ENCODE results near the gene KNOP1. TPM values are rescaled to one million over a fixed set of nuclear protein-coding genes. Genes with fewer than 3 reads are reported as not detected.

The KNOP1 gene
- total RNA-seq, 1 donor: 10.1 TPM

GRCh38 chr16:19660432-19660831 is 57.6 kb downstream of the KNOP1 start:
- H3K4me2 ChIP-seq (ENCODE audit: insufficient read depth, low read length): no peak overlapping the region
- H3K9me3 ChIP-seq (ENCODE audit: low read depth, low read length): no peaks in the 10 kb centered on the region
- H3K27me3 ChIP-seq (ENCODE audit: insufficient read depth, low read length): no peaks in the 10 kb centered on the region
- no peak overlapping the region for H3K27ac ChIP-seq (ENCODE audit: low read depth, low read length)
- no peaks in the 10 kb centered on the region for H4K20me1 ChIP-seq (ENCODE audit: insufficient read depth, low read length)
- H3K4me1 ChIP-seq (ENCODE audit: insufficient read depth, low read length): no peaks in the 10 kb centered on the region
- no peak for TF ChIP-seq CTCF (IDR thresholded peaks at IDR 0.05; ENCODE audit: extremely low read depth, low read depth, low read length)
- peaks cover 4% of the 10 kb centered on the region for H3K36me3 ChIP-seq (ENCODE audit: insufficient read depth, low read length)
- no peak overlapping the region for H3K4me3 ChIP-seq (ENCODE audit: insufficient read depth, low read length)
- no peak overlapping the region for H2AFZ ChIP-seq (ENCODE audit: low read length)
- no peak for DNase-seq (ENCODE audit: insufficient read length, low spot score, missing footprints)
- no peaks in the 10 kb centered on the region for H3K79me2 ChIP-seq (ENCODE audit: insufficient read depth, low read length)

- DNase-seq (ENCODE audit: insufficient read length, low spot score, missing footprints): no peak
- no peak overlapping the region for H3K4me2 ChIP-seq (ENCODE audit: insufficient read depth, low read length)
- TF ChIP-seq CTCF (IDR thresholded peaks at IDR 0.05; ENCODE audit: extremely low read depth, low read depth, low read length): no peak
Observed at GRCh38 chr16:19659554-19659953, 58.5 kb downstream of the KNOP1 start.

GRCh38 chr16:19657831-19658230 is 60.2 kb downstream of the KNOP1 start:
- H3K4me2 ChIP-seq (ENCODE audit: insufficient read depth, low read length): no peak overlapping the region
- no peak for DNase-seq (ENCODE audit: insufficient read length, low spot score, missing footprints)
- H3K36me3 ChIP-seq (ENCODE audit: insufficient read depth, low read length): peaks cover 11% of the 10 kb centered on the region
- no peak for TF ChIP-seq CTCF (IDR thresholded peaks at IDR 0.05; ENCODE audit: extremely low read depth, low read depth, low read length)
- H3K4me1 ChIP-seq (ENCODE audit: insufficient read depth, low read length): no peaks in the 10 kb centered on the region
- H3K9me3 ChIP-seq (ENCODE audit: low read depth, low read length): no peaks in the 10 kb centered on the region
- no peak overlapping the region for H3K27ac ChIP-seq (ENCODE audit: low read depth, low read length)
- no peak overlapping the region for H3K4me3 ChIP-seq (ENCODE audit: insufficient read depth, low read length)
- no peaks in the 10 kb centered on the region for H3K27me3 ChIP-seq (ENCODE audit: insufficient read depth, low read length)
- no peaks in the 10 kb centered on the region for H4K20me1 ChIP-seq (ENCODE audit: insufficient read depth, low read length)
- H2AFZ ChIP-seq (ENCODE audit: low read length): no peak overlapping the region
- no peaks in the 10 kb centered on the region for H3K79me2 ChIP-seq (ENCODE audit: insufficient read depth, low read length)

More at GRCh38 chr16:19659554-19659953, 58.5 kb downstream of the KNOP1 start:
- Histone ChIP-seq H2AFZ (ENCODE audit: low read length) (no peak overlapping the region), H3K4me1 (ENCODE audit: insufficient read depth, low read length) (no peaks in the 10 kb centered on the region), H3K9me3 (ENCODE audit: low read depth, low read length) (no peaks in the 10 kb centered on the region), H3K4me3 (ENCODE audit: insufficient read depth, low read length) (no peak overlapping the region), H3K36me3 (ENCODE audit: insufficient read depth, low read length) (peaks cover 4% of the 10 kb centered on the region), H3K27me3 (ENCODE audit: insufficient read depth, low read length) (no peaks in the 10 kb centered on the region), H4K20me1 (ENCODE audit: insufficient read depth, low read length) (no peaks in the 10 kb centered on the region), H3K27ac (ENCODE audit: low read depth, low read length) (no peak overlapping the region), H3K79me2 (ENCODE audit: insufficient read depth, low read length) (no peaks in the 10 kb centered on the region)

- Histone ChIP-seq H3K27me3 (ENCODE audit: insufficient read depth, low read length) (no peaks in the 10 kb centered on the region), H4K20me1 (ENCODE audit: insufficient read depth, low read length) (no peaks in the 10 kb centered on the region), H3K4me3 (ENCODE audit: insufficient read depth, low read length) (no peak overlapping the region), H3K4me2 (ENCODE audit: insufficient read depth, low read length) (no peak overlapping the region), H3K4me1 (ENCODE audit: insufficient read depth, low read length) (no peaks in the 10 kb centered on the region), H3K9me3 (ENCODE audit: low read depth, low read length) (no peaks in the 10 kb centered on the region), H3K36me3 (ENCODE audit: insufficient read depth, low read length) (peaks cover 29% of the 10 kb centered on the region), H3K27ac (ENCODE audit: low read depth, low read length) (no peak overlapping the region), H2AFZ (ENCODE audit: low read length) (no peak overlapping the region), H3K79me2 (ENCODE audit: insufficient read depth, low read length) (no peaks in the 10 kb centered on the region)
- TF ChIP-seq CTCF (IDR thresholded peaks at IDR 0.05; ENCODE audit: extremely low read depth, low read depth, low read length): no peak
- DNase-seq (ENCODE audit: insufficient read length, low spot score, missing footprints): no peak
Observed at GRCh38 chr16:19655242-19655777, 62.7 kb downstream of the KNOP1 start.

Measured in osteoblast (primary cell).